ENCODE results near the gene NET1.

- TF ChIP-seq YY1 (IDR thresholded peaks at IDR 0.05; ENCODE audit: insufficient read depth, insufficient read length) (no peak), SUZ12 (IDR thresholded peaks at IDR 0.05; ENCODE audit: extremely low read depth, insufficient read depth, insufficient read length) (no peak), ZNF274 (IDR thresholded peaks at IDR 0.05; ENCODE audit: low read depth, low read length) (no peak)
Measured at GRCh38 chr10:5476918-5477525, 64.7 kb downstream of the NET1 start.

All from NT2/D1 (cell line).